IMR-90 (cell line): ENCODE measurements around the gene POLG2. TPM values are rescaled to one million over a fixed set of nuclear protein-coding genes. Genes with fewer than 3 reads are reported as not detected.

Experiments
- ATAC-seq: fragments of 200-7000 bp; cut with Tn5 transposase; 2 replicates; pipeline ENCODE4 v1.9.1; 2020; ENCODE audit warnings: low read depth, mild to moderate bottlenecking, moderate library complexity
- BruUV-seq: library from RNA; stranded (reverse); fragments of 400-500 nt; replicated peaks from 2 replicates; lab custom pipeline; 2021; lab: Mats Ljungman, UMichigan
- CTCF ChIA-PET: fragments of 300-600 bp; formaldehyde crosslinking; extraction: SDS; loops from one replicate; lab custom pipeline; 2021; ENCODE audit warnings: antibody characterized with exemption; lab: Yijun Ruan, JAX
- POLR2A ChIA-PET: fragments of 300-600 bp; sonication (Branson Sonifier 250); formaldehyde crosslinking; loops from one replicate; lab custom pipeline; 2022; ENCODE audit warnings: antibody characterized with exemption; ENCODE audit not compliant: unreplicated experiment; lab: Charles Lee
- DNase-seq: peaks from one replicate; pipeline ENCODE4 v3.0.0; 2013
- H2AFZ ChIP-seq: replicated peaks from 2 replicates; pipeline ENCODE3; 2013; ENCODE audit warnings: low read length, mild to moderate bottlenecking; ENCODE audit not compliant: poor library complexity
- H2AK5ac ChIP-seq: 2 replicates; pipeline ENCODE4 v1.6.1; 2013; ENCODE audit warnings: low read depth, low read length, inconsistent platforms
- H2AK9ac ChIP-seq: replicated peaks from 2 replicates; pipeline ENCODE3; 2013; ENCODE audit warnings: mild to moderate bottlenecking, low read depth, low read length, moderate library complexity; ENCODE audit not compliant: poor library complexity
- H2BK120ac ChIP-seq: 2 replicates; pipeline ENCODE4 v1.6.1; 2013; ENCODE audit warnings: low read depth, low read length, inconsistent platforms
- H2BK15ac ChIP-seq: 3 replicates; pipeline ENCODE4 v1.6.1; 2013; ENCODE audit warnings: low read depth, low read length, inconsistent platforms
- H2BK20ac ChIP-seq: 2 replicates; pipeline ENCODE4 v1.6.1; 2013; ENCODE audit warnings: low read depth, mild to moderate bottlenecking, inconsistent platforms, low read length, moderate library complexity
- H2BK5ac ChIP-seq: 2 replicates; pipeline ENCODE4 v1.6.1; 2013; ENCODE audit warnings: mild to moderate bottlenecking, low read depth, low read length, inconsistent platforms; ENCODE audit not compliant: poor library complexity, severe bottlenecking
- H3K14ac ChIP-seq: replicated peaks from 2 replicates; pipeline ENCODE4 v1.6.1; 2013; ENCODE audit warnings: low read depth, low read length, inconsistent platforms
- H3K18ac ChIP-seq: 2 replicates; pipeline ENCODE4 v1.6.1; 2013; ENCODE audit warnings: low read depth, low read length, control low read depth
- H3K23ac ChIP-seq: 2 replicates; pipeline ENCODE4 v1.6.1; 2013; ENCODE audit warnings: low read depth, low read length, inconsistent platforms
- H3K27ac ChIP-seq: 2 replicates; pipeline ENCODE4 v1.5.1; 2013; ENCODE audit warnings: mild to moderate bottlenecking, control low read depth, low read length; ENCODE audit not compliant: insufficient read depth
- H3K27me3 ChIP-seq: 2 replicates; pipeline ENCODE4 v1.6.1; 2013; ENCODE audit warnings: low read length; ENCODE audit not compliant: control insufficient read depth, insufficient read depth
- H3K36me3 ChIP-seq: 2 replicates; pipeline ENCODE4 v1.6.1; 2013; ENCODE audit warnings: low read length, mixed read lengths; ENCODE audit not compliant: control insufficient read depth, insufficient read depth
- H3K4ac ChIP-seq: 2 replicates; pipeline ENCODE4 v1.6.1; 2013; ENCODE audit warnings: low read depth, low read length, inconsistent platforms
- H3K4me1 ChIP-seq: 2 replicates; pipeline ENCODE4 v1.6.1; 2013; ENCODE audit warnings: low read length, mixed read lengths; ENCODE audit not compliant: control insufficient read depth, insufficient read depth
- H3K4me2 ChIP-seq: 2 replicates; pipeline ENCODE4 v1.6.1; 2013; ENCODE audit warnings: low read depth, mild to moderate bottlenecking, control low read depth, low read length, moderate library complexity
- H3K4me3 ChIP-seq: 2 replicates; pipeline ENCODE4 v1.5.1; 2013; ENCODE audit warnings: low read depth, mild to moderate bottlenecking, control low read depth, low read length, moderate library complexity; ENCODE audit not compliant: insufficient read depth
- H3K56ac ChIP-seq: 2 replicates; pipeline ENCODE4 v1.6.1; 2013; ENCODE audit warnings: low read length, inconsistent platforms; ENCODE audit not compliant: insufficient read depth; ENCODE audit errors: extremely low read depth
- H3K79me1 ChIP-seq, 2 experiments: 2 replicates each; pipeline ENCODE4 v1.6.1; 2013; ENCODE audit warnings: low read length in 2 of 2, inconsistent platforms in 1 of 2, low read depth in 1 of 2
- H3K9ac ChIP-seq: 2 replicates; pipeline ENCODE4 v1.6.1; 2013; ENCODE audit warnings: low read depth, low read length, control low read depth
- H3K9me1 ChIP-seq: 2 replicates; pipeline ENCODE4 v1.6.1; 2013; ENCODE audit warnings: low read length, inconsistent platforms; ENCODE audit not compliant: insufficient read depth
- H3K9me3 ChIP-seq: 2 replicates; pipeline ENCODE4 v1.6.1; 2013; ENCODE audit warnings: low read length; ENCODE audit not compliant: control insufficient read depth, insufficient read depth
- H4K20me1 ChIP-seq: 2 replicates; pipeline ENCODE4 v1.6.1; 2013; ENCODE audit warnings: low read length, inconsistent platforms; ENCODE audit not compliant: insufficient read depth
- H4K5ac ChIP-seq: 2 replicates; pipeline ENCODE4 v1.6.1; 2013; ENCODE audit warnings: mild to moderate bottlenecking, low read depth, low read length, control low read depth
- H4K8ac ChIP-seq, 2 experiments: 2 replicates each; pipeline ENCODE4 v1.6.1; 2013; ENCODE audit warnings: low read depth in 2 of 2, low read length in 2 of 2, control low read depth in 1 of 2, inconsistent platforms in 1 of 2
- H4K91ac ChIP-seq: 2 replicates; pipeline ENCODE4 v1.6.1; 2013; ENCODE audit warnings: low read depth, low read length, inconsistent platforms; ENCODE audit not compliant: insufficient read depth
- FOS ChIP-seq: fragments of 150-350 bp; IDR thresholded peaks from 2 replicates; pipeline ENCODE4 v1.6.1; 2016; ENCODE audit warnings: low read depth, low read length
- MAFK ChIP-seq: IDR thresholded peaks from 2 replicates; pipeline ENCODE4 v1.6.1; 2012; ENCODE audit warnings: low read depth, low read length, improper control_type of control experiment
- RAD21 ChIP-seq: IDR thresholded peaks from 2 replicates; pipeline ENCODE4 v1.6.1; 2012; ENCODE audit warnings: low read length, improper control_type of control experiment
- WGBS, 2 experiments: methylation state at CpG; one replicate each; pipeline versions ENCODE4 v1.1.5 to v1.1.7; 2013; ENCODE audit warnings: missing lambda C conversion rate in 2 of 2; ENCODE audit not compliant: insufficient read length in 1 of 2; ENCODE audit errors: extremely low coverage in 2 of 2; 5-methylcytosine and 5-hydroxymethylcytosine counted together
- dilution Hi-C: fragments of 300-500 bp; cut with HindIII; formaldehyde crosslinking; loops from one replicate; pipeline ENCODE4 v1.14.3; 2018; ENCODE audit warnings: low sequenced_read_pairs; ENCODE audit not compliant: unreplicated experiment
- in situ Hi-C: fragments of 300-500 bp; cut with MboI; formaldehyde crosslinking; loops from 3 replicates; pipeline ENCODE4 v1.14.3; 2019; ENCODE audit warnings: low sequenced_read_pairs, inconsistent platforms, mixed read lengths
- intact Hi-C: fragments of 100-400 bp; cut with micrococcal nuclease; formaldehyde crosslinking; loops from 2 replicates; pipeline ENCODE4 v1.10.0; 2022
- polyA plus RNA-seq, 3 experiments: library from polyadenylated mRNA; depleted of rRNA; stranded (reverse); fragments of >200 nt; gene quantifications; 2 replicates each; pipeline ENCODE4 v1.2.3, GENCODE V29; 2012; ENCODE audit warnings: low replicate concordance in 1 of 3
- total RNA-seq: library from RNA; depleted of rRNA; stranded (reverse); fragments of >200 nt; gene quantifications from 2 replicates; pipeline ENCODE4 v1.2.3, GENCODE V29; 2012
- TF ChIP-seq, protein P1 (sequence below): fragments of 150-350 bp; IDR thresholded peaks from 2 replicates; pipeline ENCODE4 v1.6.1; 2016; ENCODE audit warnings: low read depth, mild to moderate bottlenecking, low read length, moderate library complexity, borderline replicate concordance
- TF ChIP-seq, protein P2 (sequence below): conservative IDR thresholded peaks from 2 replicates; pipeline ENCODE4 v1.5.1; 2012; ENCODE audit warnings: mild to moderate bottlenecking, low read depth, low read length, improper control_type of control experiment
- TF ChIP-seq, protein P3 (sequence below): fragments of 150-350 bp; IDR thresholded peaks from 2 replicates; pipeline ENCODE4 v1.6.1; 2017; ENCODE audit warnings: mild to moderate bottlenecking, antibody characterized with exemption, low read length, low read depth

Gene POLG2
- total and polyA plus RNA-seq, 2 of the 4 experiments (the other 2 are of a cell fraction) = 7.0 to 7.7 TPM

DNA sequence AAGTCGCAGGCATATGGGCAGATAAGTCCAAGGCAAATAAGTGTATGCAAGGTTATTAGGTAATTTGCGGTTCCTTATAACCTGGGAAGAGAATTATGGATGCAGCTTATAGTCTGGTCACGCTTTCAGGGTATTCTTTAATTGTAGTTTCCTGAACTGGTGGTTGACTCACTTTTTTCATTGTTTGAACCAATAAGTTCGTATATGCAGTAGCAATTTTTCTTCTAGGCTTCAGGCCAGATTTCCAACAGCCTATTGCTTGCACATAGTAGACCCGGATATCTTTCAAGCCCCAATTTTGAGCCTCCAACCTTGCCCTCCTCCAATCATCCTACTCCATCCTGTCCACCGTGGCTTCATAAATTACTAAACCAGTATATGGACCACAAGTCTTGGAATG is 22.7 kb upstream of the POLG2 start:
- no peak overlapping the region for H4K5ac ChIP-seq
- no peak overlapping the region for H3K4me2 ChIP-seq
- H3K4me1 ChIP-seq = no peaks in the 10 kb centered on the region
- peaks cover 35% of the 10 kb centered on the region for H3K36me3 ChIP-seq
- no peak overlapping the region for H2BK15ac ChIP-seq
- no peaks in the 10 kb centered on the region for H3K9me1 ChIP-seq
- H3K14ac ChIP-seq = no peak overlapping the region
- no peak overlapping the region for H2BK20ac ChIP-seq
- H3K9ac ChIP-seq = no peak overlapping the region
- peaks cover 3% of the 10 kb centered on the region; the same call in 1 of the 2 replicates for H4K20me1 ChIP-seq
- H3K18ac ChIP-seq = no peak overlapping the region
- no peak overlapping the region for H3K23ac ChIP-seq
- peaks cover 10 to 18% of the 10 kb centered on the region in 2 experiments for H3K79me1 ChIP-seq
- intact Hi-C loops = no loop called here
- H2AFZ ChIP-seq = no peak overlapping the region
- no peak overlapping the region for H3K4me3 ChIP-seq
- ChIA-PET CTCF (interaction anchor here (0.6 kb wide), 1 partner anchor 129 kb away, joined by 4 read pairs; no protein-coding TSS in a partner anchor), POLR2A (no interaction called here)
- no peak overlapping the region for H4K91ac ChIP-seq
- no TSS peak for BruUV-seq
- in situ Hi-C loops = no loop called here
- no peak overlapping the region for H2BK5ac ChIP-seq
- H3K27me3 ChIP-seq = no peaks in the 10 kb centered on the region
- dilution Hi-C loops = no loop called here
- no peak overlapping the region for H3K27ac ChIP-seq
- ATAC-seq = no peak
- H3K4ac ChIP-seq = no peak overlapping the region
- WGBS, 2 experiments = 100% methylated on average over 1 of the region's 6 CpGs; no CpG with 5 or more reads in 1 of the 2 experiments
- H2AK9ac ChIP-seq = no peak overlapping the region
- no peaks in the 10 kb centered on the region for H3K9me3 ChIP-seq
- no peak overlapping the region for H2BK120ac ChIP-seq
- H3K56ac ChIP-seq = no peak overlapping the region
- TF ChIP-seq FOS (no peak), MAFK (no peak), RAD21 (no peak)
- TF ChIP-seq, protein P1, sequence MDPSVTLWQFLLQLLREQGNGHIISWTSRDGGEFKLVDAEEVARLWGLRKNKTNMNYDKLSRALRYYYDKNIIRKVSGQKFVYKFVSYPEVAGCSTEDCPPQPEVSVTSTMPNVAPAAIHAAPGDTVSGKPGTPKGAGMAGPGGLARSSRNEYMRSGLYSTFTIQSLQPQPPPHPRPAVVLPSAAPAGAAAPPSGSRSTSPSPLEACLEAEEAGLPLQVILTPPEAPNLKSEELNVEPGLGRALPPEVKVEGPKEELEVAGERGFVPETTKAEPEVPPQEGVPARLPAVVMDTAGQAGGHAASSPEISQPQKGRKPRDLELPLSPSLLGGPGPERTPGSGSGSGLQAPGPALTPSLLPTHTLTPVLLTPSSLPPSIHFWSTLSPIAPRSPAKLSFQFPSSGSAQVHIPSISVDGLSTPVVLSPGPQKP = no peak
- TF ChIP-seq, protein P2, sequence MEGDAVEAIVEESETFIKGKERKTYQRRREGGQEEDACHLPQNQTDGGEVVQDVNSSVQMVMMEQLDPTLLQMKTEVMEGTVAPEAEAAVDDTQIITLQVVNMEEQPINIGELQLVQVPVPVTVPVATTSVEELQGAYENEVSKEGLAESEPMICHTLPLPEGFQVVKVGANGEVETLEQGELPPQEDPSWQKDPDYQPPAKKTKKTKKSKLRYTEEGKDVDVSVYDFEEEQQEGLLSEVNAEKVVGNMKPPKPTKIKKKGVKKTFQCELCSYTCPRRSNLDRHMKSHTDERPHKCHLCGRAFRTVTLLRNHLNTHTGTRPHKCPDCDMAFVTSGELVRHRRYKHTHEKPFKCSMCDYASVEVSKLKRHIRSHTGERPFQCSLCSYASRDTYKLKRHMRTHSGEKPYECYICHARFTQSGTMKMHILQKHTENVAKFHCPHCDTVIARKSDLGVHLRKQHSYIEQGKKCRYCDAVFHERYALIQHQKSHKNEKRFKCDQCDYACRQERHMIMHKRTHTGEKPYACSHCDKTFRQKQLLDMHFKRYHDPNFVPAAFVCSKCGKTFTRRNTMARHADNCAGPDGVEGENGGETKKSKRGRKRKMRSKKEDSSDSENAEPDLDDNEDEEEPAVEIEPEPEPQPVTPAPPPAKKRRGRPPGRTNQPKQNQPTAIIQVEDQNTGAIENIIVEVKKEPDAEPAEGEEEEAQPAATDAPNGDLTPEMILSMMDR = no peak
- TF ChIP-seq, protein P3, sequence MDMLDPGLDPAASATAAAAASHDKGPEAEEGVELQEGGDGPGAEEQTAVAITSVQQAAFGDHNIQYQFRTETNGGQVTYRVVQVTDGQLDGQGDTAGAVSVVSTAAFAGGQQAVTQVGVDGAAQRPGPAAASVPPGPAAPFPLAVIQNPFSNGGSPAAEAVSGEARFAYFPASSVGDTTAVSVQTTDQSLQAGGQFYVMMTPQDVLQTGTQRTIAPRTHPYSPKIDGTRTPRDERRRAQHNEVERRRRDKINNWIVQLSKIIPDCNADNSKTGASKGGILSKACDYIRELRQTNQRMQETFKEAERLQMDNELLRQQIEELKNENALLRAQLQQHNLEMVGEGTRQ = no peak
- no peak overlapping the region for H4K8ac ChIP-seq
- DNase-seq = no peak
- no peak overlapping the region for H2AK5ac ChIP-seq
